ENCODE measurements around the gene SYT12.

Gene SYT12

GRCh38 chr11:67098799-67099429, 76.0 kb downstream of the SYT12 start:
- DNase-seq: no peak
- TF ChIP-seq POLR2A (IDR thresholded peaks at IDR 0.05; ENCODE audit: low read length) (no peak), GATA1 (IDR thresholded peaks at IDR 0.05; ENCODE audit: low read depth, low read length) (no peak)

GRCh38 chr11:67099831-67100324, 76.9 kb downstream of the SYT12 start:
- DNase-seq: no peak
- no peak for TF ChIP-seq GATA1 (IDR thresholded peaks at IDR 0.05; ENCODE audit: low read depth, low read length)
- no peak for TF ChIP-seq POLR2A (IDR thresholded peaks at IDR 0.05; ENCODE audit: low read length)
